H9 (cell line): ENCODE data around the gene PAK5. TPM values are rescaled to one million over a fixed set of nuclear protein-coding genes. Genes with fewer than 3 reads are reported as not detected.

ENCODE experiments used
- DNase-seq: peaks from one replicate; pipeline ENCODE4 v3.0.0-alpha.2; 2017
- H2AFZ ChIP-seq: one replicate; pipeline ENCODE4 v1.6.1; 2013; ENCODE audit warnings: mild to moderate bottlenecking, low read length, control low read depth, moderate library complexity
- H2AK5ac ChIP-seq: 2 replicates; pipeline ENCODE4 v1.6.1; 2013; ENCODE audit warnings: low read length, control low read depth, mixed read lengths; ENCODE audit not compliant: insufficient read length
- H2BK120ac ChIP-seq: one replicate; pipeline ENCODE4 v1.6.1; 2013; ENCODE audit warnings: low read depth, mild to moderate bottlenecking, low read length, control low read depth, inconsistent platforms; ENCODE audit not compliant: poor library complexity, severe bottlenecking
- H2BK12ac ChIP-seq: 2 replicates; pipeline ENCODE4 v1.6.1; 2013; ENCODE audit warnings: low read length, control low read depth, mixed read lengths, low read depth; ENCODE audit not compliant: insufficient read length
- H2BK15ac ChIP-seq: 2 replicates; pipeline ENCODE4 v1.6.1; 2013; ENCODE audit warnings: low read depth, low read length, control low read depth
- H2BK20ac ChIP-seq: one replicate; pipeline ENCODE4 v1.6.1; 2013; ENCODE audit warnings: low read depth, mild to moderate bottlenecking, low read length, control low read depth, inconsistent platforms; ENCODE audit not compliant: poor library complexity, severe bottlenecking
- H2BK5ac ChIP-seq: 2 replicates; pipeline ENCODE4 v1.6.1; 2013; ENCODE audit warnings: low read length, control low read depth, mixed read lengths; ENCODE audit not compliant: insufficient read length
- H3K14ac ChIP-seq: 2 replicates; pipeline ENCODE4 v1.6.1; 2013; ENCODE audit warnings: low read length, control low read depth; ENCODE audit not compliant: insufficient read depth
- H3K18ac ChIP-seq: 2 replicates; pipeline ENCODE4 v1.6.1; 2013; ENCODE audit warnings: low read depth, mild to moderate bottlenecking, mixed read lengths, low read length, control low read depth; ENCODE audit not compliant: insufficient read length
- H3K23ac ChIP-seq: 2 replicates; pipeline ENCODE4 v1.6.1; 2013; ENCODE audit warnings: low read length, control low read depth, mixed read lengths, low read depth; ENCODE audit not compliant: insufficient read length
- H3K23me2 ChIP-seq: 2 replicates; pipeline ENCODE4 v1.6.1; 2013; ENCODE audit warnings: low read depth, mild to moderate bottlenecking, mixed read lengths, low read length, control low read depth; ENCODE audit not compliant: insufficient read length, poor library complexity, severe bottlenecking
- H3K27ac ChIP-seq: 2 replicates; pipeline ENCODE4 v1.5.1; 2013; ENCODE audit warnings: low read length, control low read depth, mixed read lengths, low read depth; ENCODE audit not compliant: insufficient read length
- H3K27me3 ChIP-seq: 2 replicates; pipeline ENCODE4 v1.6.1; 2013; ENCODE audit warnings: low read length, control low read depth, inconsistent platforms; ENCODE audit not compliant: insufficient read depth
- H3K4ac ChIP-seq: 2 replicates; pipeline ENCODE4 v1.6.1; 2013; ENCODE audit warnings: low read depth, mild to moderate bottlenecking, control low read depth, inconsistent platforms, low read length, moderate library complexity
- H3K4me1 ChIP-seq: 2 replicates; pipeline ENCODE4 v1.6.1; 2013; ENCODE audit warnings: low read length, control low read depth, inconsistent platforms; ENCODE audit not compliant: insufficient read depth
- H3K4me2 ChIP-seq: 2 replicates; pipeline ENCODE4 v1.6.1; 2013; ENCODE audit warnings: low read length, control low read depth, mixed read lengths; ENCODE audit not compliant: insufficient read length, insufficient read depth
- H3K56ac ChIP-seq: 2 replicates; pipeline ENCODE4 v1.6.1; 2013; ENCODE audit warnings: low read depth, mild to moderate bottlenecking, mixed read lengths, low read length, control low read depth; ENCODE audit not compliant: insufficient read length
- H3K79me1 ChIP-seq: 2 replicates; pipeline ENCODE4 v1.6.1; 2013; ENCODE audit warnings: low read depth, mild to moderate bottlenecking, moderate library complexity, low read length, control low read depth, inconsistent platforms; ENCODE audit not compliant: insufficient read depth, poor library complexity, severe bottlenecking
- H3K79me2 ChIP-seq: 2 replicates; pipeline ENCODE4 v1.6.1; 2013; ENCODE audit warnings: low read length, control low read depth, inconsistent platforms; ENCODE audit not compliant: insufficient read depth
- H3K9ac ChIP-seq: 2 replicates; pipeline ENCODE4 v1.6.1; 2013; ENCODE audit warnings: low read length, control low read depth, mixed read lengths; ENCODE audit not compliant: insufficient read length; ENCODE audit errors: extremely low read depth
- H3K9me3 ChIP-seq: one replicate; pipeline ENCODE4 v1.6.1; 2013; ENCODE audit warnings: low read depth, low read length, inconsistent platforms; ENCODE audit not compliant: control insufficient read depth
- H3T11ph ChIP-seq: one replicate; pipeline ENCODE4 v1.6.1; 2013; ENCODE audit warnings: mild to moderate bottlenecking, low read length, control low read depth, inconsistent platforms
- H4K20me1 ChIP-seq: one replicate; pipeline ENCODE4 v1.6.1; 2013; ENCODE audit not compliant: control insufficient read depth, insufficient read length, insufficient read depth
- H4K5ac ChIP-seq: 2 replicates; pipeline ENCODE4 v1.6.1; 2013; ENCODE audit warnings: low read depth, mild to moderate bottlenecking, mixed read lengths, low read length, control low read depth; ENCODE audit not compliant: insufficient read length
- H4K8ac ChIP-seq: replicated peaks from 2 replicates; pipeline ENCODE4 v1.6.1; 2013; ENCODE audit warnings: low read length, control low read depth, mixed read lengths, low read depth; ENCODE audit not compliant: insufficient read length
- H4K91ac ChIP-seq: 2 replicates; pipeline ENCODE4 v1.6.1; 2013; ENCODE audit warnings: low read depth, mild to moderate bottlenecking, moderate library complexity, mixed read lengths, low read length, control low read depth; ENCODE audit not compliant: insufficient read length
- H3K27ac Mint-ChIP-seq, 3 experiments: 2 replicates in 2 of 3; 3 replicates in 1 of 3; pipeline ENCODE4 v1.8.0; 2020 to 2021; ENCODE audit warnings: mixed read lengths in 3 of 3, mild to moderate bottlenecking in 1 of 3, moderate library complexity in 1 of 3
- H3K27me3 Mint-ChIP-seq: 2 replicates; pipeline ENCODE4 v1.8.0; 2021; ENCODE audit warnings: low read depth, mild to moderate bottlenecking, moderate library complexity, mixed read lengths
- H3K36me3 Mint-ChIP-seq, 3 experiments: 2 replicates in 2 of 3; 3 replicates in 1 of 3; pipeline ENCODE4 v1.8.0; 2020 to 2021; ENCODE audit warnings: low read depth in 3 of 3, mixed read lengths in 3 of 3; ENCODE audit not compliant: insufficient read depth in 1 of 3
- H3K4me1 Mint-ChIP-seq, 2 experiments: 2 replicates each; pipeline ENCODE4 v1.8.0; 2020; ENCODE audit warnings: mixed read lengths in 2 of 2
- H3K4me3 Mint-ChIP-seq, 2 experiments: 2 replicates in 1 of 2; 3 replicates in 1 of 2; pipeline ENCODE4 v1.8.0; 2020 to 2021; ENCODE audit warnings: mild to moderate bottlenecking in 2 of 2, mixed read lengths in 2 of 2, moderate library complexity in 1 of 2
- H3K9me3 Mint-ChIP-seq, 2 experiments: 2 replicates in 1 of 2; 3 replicates in 1 of 2; pipeline ENCODE4 v1.8.0; 2020; ENCODE audit warnings: mild to moderate bottlenecking in 2 of 2, mixed read lengths in 2 of 2, moderate library complexity in 1 of 2
- CTCF ChIP-seq: fragments of 200-600 bp; sonication (generic); conservative IDR thresholded peaks from 3 replicates; pipeline ENCODE4 v1.8.0; 2021; ENCODE audit warnings: antibody characterized with exemption, mild to moderate bottlenecking
- WGBS: extraction: QIAGEN DNeasy Blood & Tissue Kit; methylation state at CpG from one replicate; pipeline ENCODE4 v1.1.7; 2013; ENCODE audit warnings: missing lambda C conversion rate, low lambda C conversion rate, mixed read lengths; ENCODE audit not compliant: insufficient read length; ENCODE audit errors: extremely low coverage; 5-methylcytosine and 5-hydroxymethylcytosine counted together
- total RNA-seq: library from RNA; stranded (reverse); gene quantifications from 2 replicates; pipeline ENCODE4 v1.2.1, GENCODE V29; 2021

PAK5 gene
- total RNA-seq, 1 experiment from 2014 or later, result 0.20 TPM

- Histone ChIP-seq H2BK12ac (no peak overlapping the region), H2BK20ac (no peak overlapping the region), H3K79me1 (no peaks in the 10 kb centered on the region), H2BK120ac (no peak overlapping the region), H3K9me3 (no peaks in the 10 kb centered on the region), H3K23ac (no peak overlapping the region), H3K79me2 (no peaks in the 10 kb centered on the region; the same call in 1 of the 2 replicates), H4K8ac (no peak overlapping the region), H4K5ac (no peak overlapping the region), H4K91ac (no peak overlapping the region), H3K14ac (no peak overlapping the region), H2AFZ (no peak overlapping the region), H2AK5ac (no peak overlapping the region), H3K18ac (no peak overlapping the region), H2BK5ac (no peak overlapping the region), H3T11ph (no peak overlapping the region), H3K56ac (no peak overlapping the region), H3K27ac (no peak overlapping the region), H3K4ac (no peak overlapping the region; the same call in 1 of the 2 replicates), H2BK15ac (no peak overlapping the region), H3K23me2 (no peaks in the 10 kb centered on the region), H3K4me1 (no peaks in the 10 kb centered on the region), H3K27me3 (no peaks in the 10 kb centered on the region), H3K9ac (no peak overlapping the region), H4K20me1 (no peaks in the 10 kb centered on the region), H3K4me2 (no peak overlapping the region)
- no peak for TF ChIP-seq CTCF
- no peak overlapping the region for H3K27ac Mint-ChIP-seq
- H3K36me3 Mint-ChIP-seq, result peaks cover 0 to 4% (median 3%) of the 10 kb centered on the region in 3 experiments; a peak in 4 of 7 replicates
- no peak for DNase-seq
- peaks cover 3 to 5% of the 10 kb centered on the region in 2 experiments; a peak in 3 of 4 replicates for H3K4me1 Mint-ChIP-seq
- H3K27me3 Mint-ChIP-seq, result no peaks in the 10 kb centered on the region
- no CpG with 5 or more reads among the region's 2 CpGs for WGBS
- H3K4me3 Mint-ChIP-seq, result no peak overlapping the region
- peaks cover 2% of the 10 kb centered on the region in 2 experiments; a peak in 2 of 5 replicates for H3K9me3 Mint-ChIP-seq
These were observed 210.3 kb downstream of the PAK5 start for GRCh38 chr20:9628589-9628988.
